ENCODE results near the gene ZNF699.

GRCh38 chr19:9251236-9251635 lies 58.4 kb downstream of the ZNF699 start:
- no peak for TF ChIP-seq EZH2 (IDR thresholded peaks at IDR 0.05; ENCODE audit: low read length)
- no peak for TF ChIP-seq CTCF (optimal IDR thresholded peaks at IDR 0.05 in 1 of 3, IDR thresholded peaks at IDR 0.05 in 1 of 3, conservative IDR thresholded peaks at IDR 0.05 in 1 of 3; ENCODE audit: extremely low read depth in 1 of 3, insufficient read depth in 2 of 3, low read length in 3 of 3)
